ENCODE data around the gene FOXD1. TPM values are rescaled to one million over a fixed set of nuclear protein-coding genes. Genes with fewer than 3 reads are reported as not detected.

Gene FOXD1
- total and polyA plus RNA-seq, 2 of the 8 experiments (the other 6 are each of a cell fraction or from before 2014, with no cell fraction given) = 0.11 to 1.1 TPM

GRCh38 chr5:73486119-73486899 is 37.7 kb upstream of the FOXD1 start:
- Histone ChIP-seq H4K5ac (ENCODE audit: insufficient read length, low read depth, low read length) (peak overlapping the region; percentile 63), H2AK5ac (ENCODE audit: low read depth, low read length) (peak overlapping the region; percentile 97), H3K9me3 (ENCODE audit: insufficient read depth in 2 of 2, low read depth in 1 of 2, low read length in 1 of 2) (no peaks in the 10 kb centered on the region), H2BK5ac (ENCODE audit: low read depth, low read length) (peak overlapping the region; percentile 97), H3K23me2 (ENCODE audit: low read depth, low read length) (no peaks in the 10 kb centered on the region; the same call in 1 of the 2 replicates), H2BK120ac (replicated peaks; ENCODE audit: low read depth, low read length) (peak overlapping the region; percentile 98), H2BK12ac (ENCODE audit: low read depth, low read length) (peak overlapping the region; percentile 91), H3K27ac (ENCODE audit: low read depth, low read length) (peak overlapping the region; percentile 76), H3K56ac (replicated peaks; ENCODE audit: insufficient read length, low read depth, low read length) (no peak overlapping the region), H3K9ac (replicated peaks in 1 of 4; ENCODE audit: extremely low read depth in 1 of 4, low read depth in 3 of 4, low read length in 3 of 4) (no peak overlapping the region; a peak in 2 of 7 replicates), H2BK20ac (ENCODE audit: low read length) (peak overlapping the region; percentile 93; the same call in 1 of the 2 replicates), H3K4me3 (ENCODE audit: extremely low read depth in 1 of 4, insufficient read depth in 2 of 4, low read depth in 3 of 4, low read length in 4 of 4) (peak overlapping the region in 1 of 4 experiments; percentile 40; a peak in 3 of 8 replicates), H3K18ac (ENCODE audit: extremely low read depth, low read length) (peak overlapping the region; percentile 91; the same call in 1 of the 2 replicates), H3K23ac (ENCODE audit: insufficient read length) (no peak overlapping the region), H4K8ac (ENCODE audit: extremely low read depth, insufficient read depth, low read length) (no peak overlapping the region), H2AFZ (ENCODE audit: low read length) (no peak overlapping the region), H3K4me2 (ENCODE audit: insufficient read depth in 1 of 2, low read depth in 2 of 2, low read length in 2 of 2) (peak overlapping the region; percentile 61 to 68), H3K79me2 (ENCODE audit: control insufficient read depth in 1 of 2, insufficient read depth in 2 of 2, low read length in 2 of 2) (no peaks in the 10 kb centered on the region), H3K4me1 (replicated peaks in 1 of 4; ENCODE audit: control insufficient read depth in 3 of 4, insufficient read depth in 4 of 4, low read length in 3 of 4) (peaks cover 14 to 24% (median 21%) of the 10 kb centered on the region in 4 experiments), H2BK15ac (ENCODE audit: low read length) (no peak overlapping the region), H3K4ac (replicated peaks; ENCODE audit: insufficient read length, low read depth, low read length) (no peak overlapping the region), H3K27me3 (replicated peaks in 1 of 4; ENCODE audit: control insufficient read depth in 3 of 4, extremely low read depth in 1 of 4, insufficient read depth in 3 of 4, low read length in 3 of 4) (no peaks in the 10 kb centered on the region), H3K36me3 (ENCODE audit: control insufficient read depth in 2 of 4, insufficient read depth in 4 of 4, low read length in 3 of 4) (no peaks in the 10 kb centered on the region), H4K20me1 (replicated peaks in 1 of 2; ENCODE audit: control insufficient read depth in 1 of 2, insufficient read depth in 2 of 2, low read length in 2 of 2) (no peaks in the 10 kb centered on the region), H3K79me1 (ENCODE audit: low read depth, low read length) (no peaks in the 10 kb centered on the region), H4K91ac (replicated peaks; ENCODE audit: insufficient read length, low read length) (peak overlapping the region; percentile 95), H3K14ac (ENCODE audit: insufficient read length) (peak overlapping the region; percentile 3)
- POLR2A ChIA-PET (ENCODE audit: partially characterized antibody) = interaction anchor here (1.0 to 9.3 kb wide), 14 partner anchors 8 to 569 kb away, joined by 3 to 170 read pairs (median 8); partner anchors contain the start of genes BTF3 and FOXD1
- CTCF ChIA-PET (ENCODE audit: partially characterized antibody) = interaction anchor here (0.8 to 5.3 kb wide), 15 partner anchors 8 to 44 kb away, joined by 3 to 38 read pairs (median 5); partner anchors contain the start of gene FOXD1
- WGBS, 2 experiments (ENCODE audit: extremely low coverage in 1 of 2, insufficient coverage in 1 of 2, insufficient read length in 1 of 2, insufficient replicate concordance in 2 of 2, low coverage in 1 of 2, low lambda C conversion rate in 2 of 2, missing lambda C conversion rate in 1 of 2) = 24% methylated on average over 3 of the region's 3 CpGs; no CpG with 5 or more reads in 1 of the 2 experiments
- FAIRE-seq = peak; percentile 90
- peak; percentile 55 to 85 for DNase-seq (ENCODE audit: low read depth in 1 of 2, low spot score in 2 of 2)
- peak; percentile 37; the same call in 1 of the 2 replicates for TF ChIP-seq TBP (IDR thresholded peaks at IDR 0.05; ENCODE audit: low read depth, low read length)
- no peak for TF ChIP-seq CHD2 (IDR thresholded peaks at IDR 0.05; ENCODE audit: low read length)
- peak in 1 of 2 experiments; percentile 86; a peak in 1 of 4 replicates for TF ChIP-seq HDAC2 (IDR thresholded peaks at IDR 0.05; ENCODE audit: borderline replicate concordance in 1 of 2, low read depth in 2 of 2, low read length in 2 of 2)
- TF ChIP-seq SP1 (IDR thresholded peaks at IDR 0.05; ENCODE audit: low read depth, low read length) = peak; percentile 66

All from H1 (cell line).